Amniotic epithelial cell (primary cell): ENCODE data around the gene UBAC2.
A peak's percentile ranks its signal among the peaks of the same experiment; 100 is the strongest.

Experiments
- DNase-seq: peaks from one replicate; pipeline ENCODE4 v3.0.0-alpha.2; 2010; ENCODE audit warnings: low read depth

The UBAC2 gene

DNA sequence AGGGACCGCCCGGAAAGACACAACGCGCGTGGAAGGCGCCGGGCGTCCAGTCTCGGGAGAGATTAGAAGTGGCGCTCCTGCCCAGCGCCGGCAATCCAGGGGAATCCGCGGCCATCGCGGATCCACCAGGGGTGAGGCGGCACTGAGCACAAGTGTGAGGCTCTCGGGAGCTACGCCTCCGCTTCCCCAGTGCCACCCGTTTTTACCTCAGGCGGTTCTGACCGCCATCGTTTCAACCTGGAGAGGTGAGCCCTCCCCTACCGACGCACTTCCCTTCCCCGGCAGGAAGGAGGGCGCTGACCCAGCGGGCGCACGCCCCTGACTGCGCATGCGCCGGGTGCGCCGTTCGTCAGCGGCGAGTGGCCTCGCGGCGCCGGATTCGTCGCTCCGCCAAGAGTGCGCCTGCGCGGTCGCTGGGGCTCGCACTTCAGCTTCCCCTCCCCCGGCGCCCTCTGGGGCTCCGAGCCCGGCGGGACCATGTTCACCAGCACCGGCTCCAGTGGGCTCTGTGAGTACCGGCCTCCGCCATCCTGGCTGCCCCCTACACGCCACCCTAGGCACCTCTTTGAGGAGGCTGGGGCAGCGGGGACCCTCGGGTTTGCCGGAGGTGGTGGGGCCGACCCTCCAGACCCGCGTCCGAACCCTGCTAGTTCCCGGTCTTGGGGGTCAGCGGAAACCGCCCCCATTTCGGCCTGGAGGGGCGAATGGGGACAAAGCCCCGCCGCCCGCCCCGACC lies at the start of gene UBAC2:
Gene UBAC2, plus strand, starts transcription at position 423 of the 736 bp plus-strand sequence. Its CDS starts 55 bp downstream, at position 478.
- peak; percentile 85 for DNase-seq

- peak; percentile 74 for DNase-seq
Observed at GRCh38 chr13:99151516-99151915, 49.1 kb upstream of the UBAC2 start.

GRCh38 chr13:99153219-99153618 lies 47.4 kb upstream of the UBAC2 start:
- no peak for DNase-seq

GRCh38 chr13:99154064-99154463 lies 46.6 kb upstream of the UBAC2 start:
- DNase-seq, result no peak

DNA sequence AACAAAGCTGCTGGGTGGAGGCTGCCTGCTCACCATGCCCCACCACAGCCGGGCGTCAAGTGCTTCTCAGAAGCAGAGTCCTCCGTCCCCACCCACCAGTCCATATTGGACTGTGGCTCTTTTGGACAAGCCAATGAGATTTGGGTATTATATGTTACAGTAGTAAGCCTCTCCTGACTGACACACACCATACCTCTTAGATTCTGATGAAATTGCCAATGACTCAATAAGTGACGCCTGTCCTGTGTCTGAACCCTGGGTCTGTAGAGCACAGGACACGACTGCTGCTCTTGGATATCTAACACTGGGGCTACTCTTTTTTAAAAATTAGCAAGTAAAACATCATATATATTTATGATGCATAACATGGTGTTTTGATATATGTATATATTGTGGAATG lies 44.8 kb upstream of the UBAC2 start:
- no peak for DNase-seq

GRCh38 chr13:99157046-99157445 lies 43.6 kb upstream of the UBAC2 start:
- no peak for DNase-seq

GRCh38 chr13:99158846-99159245 lies 41.8 kb upstream of the UBAC2 start:
- no peak for DNase-seq

DNA sequence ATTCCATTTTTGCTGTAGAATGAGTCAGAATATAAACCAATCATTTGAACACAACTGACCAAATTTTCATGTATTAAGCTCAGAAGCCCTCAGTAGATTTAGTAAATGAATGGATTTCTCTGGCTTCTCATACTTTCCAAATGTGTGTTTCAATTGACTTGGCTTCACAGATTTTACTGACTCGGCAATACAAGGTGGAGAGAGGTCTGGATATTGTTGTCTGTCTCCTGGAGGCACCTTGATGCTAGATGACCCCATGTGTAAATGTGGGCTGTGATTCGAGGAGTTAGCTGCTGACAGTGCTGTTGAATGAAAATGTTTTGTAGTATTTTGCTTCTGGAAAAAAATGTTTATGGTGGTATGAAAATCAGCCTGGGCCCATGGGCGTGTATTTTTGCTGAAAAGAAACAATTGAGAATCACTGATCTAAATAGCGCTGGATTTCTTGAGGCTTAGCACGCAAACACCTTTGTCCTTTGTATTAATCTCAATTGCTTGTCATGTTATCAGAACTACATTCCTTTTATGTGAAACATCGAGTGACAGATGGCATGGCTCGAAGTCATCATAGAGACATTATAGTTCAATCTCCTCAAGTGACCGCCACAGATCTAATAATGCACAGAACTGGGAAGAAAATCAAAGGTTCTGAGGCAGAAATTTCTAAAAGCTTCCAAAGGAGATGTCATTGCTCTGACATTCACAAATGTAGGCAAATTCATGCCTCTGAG lies 41.2 kb upstream of the UBAC2 start:
- DNase-seq, result no peak

- DNase-seq, result no peak
Observed at GRCh38 chr13:99160415-99160814, 40.2 kb upstream of the UBAC2 start.

DNA sequence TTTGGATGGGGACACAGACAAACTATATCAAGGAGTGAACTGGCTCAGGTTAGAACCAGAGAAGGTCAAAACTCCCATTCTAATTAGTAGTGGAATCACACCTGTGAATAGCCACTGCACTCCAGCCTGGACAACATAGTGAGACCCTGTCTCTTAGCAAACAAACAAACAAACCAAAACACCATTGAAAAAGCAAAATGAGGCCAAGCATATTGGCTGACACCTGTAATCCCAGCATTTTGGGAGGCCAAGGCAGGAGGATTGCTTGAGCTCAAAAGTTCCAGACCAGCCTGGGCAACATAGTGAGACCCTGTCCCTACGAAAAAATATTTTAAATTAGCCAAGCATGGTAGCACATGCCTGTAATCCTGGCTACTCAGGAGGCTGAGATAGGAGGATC lies 39.1 kb upstream of the UBAC2 start:
- DNase-seq, result no peak

DNA sequence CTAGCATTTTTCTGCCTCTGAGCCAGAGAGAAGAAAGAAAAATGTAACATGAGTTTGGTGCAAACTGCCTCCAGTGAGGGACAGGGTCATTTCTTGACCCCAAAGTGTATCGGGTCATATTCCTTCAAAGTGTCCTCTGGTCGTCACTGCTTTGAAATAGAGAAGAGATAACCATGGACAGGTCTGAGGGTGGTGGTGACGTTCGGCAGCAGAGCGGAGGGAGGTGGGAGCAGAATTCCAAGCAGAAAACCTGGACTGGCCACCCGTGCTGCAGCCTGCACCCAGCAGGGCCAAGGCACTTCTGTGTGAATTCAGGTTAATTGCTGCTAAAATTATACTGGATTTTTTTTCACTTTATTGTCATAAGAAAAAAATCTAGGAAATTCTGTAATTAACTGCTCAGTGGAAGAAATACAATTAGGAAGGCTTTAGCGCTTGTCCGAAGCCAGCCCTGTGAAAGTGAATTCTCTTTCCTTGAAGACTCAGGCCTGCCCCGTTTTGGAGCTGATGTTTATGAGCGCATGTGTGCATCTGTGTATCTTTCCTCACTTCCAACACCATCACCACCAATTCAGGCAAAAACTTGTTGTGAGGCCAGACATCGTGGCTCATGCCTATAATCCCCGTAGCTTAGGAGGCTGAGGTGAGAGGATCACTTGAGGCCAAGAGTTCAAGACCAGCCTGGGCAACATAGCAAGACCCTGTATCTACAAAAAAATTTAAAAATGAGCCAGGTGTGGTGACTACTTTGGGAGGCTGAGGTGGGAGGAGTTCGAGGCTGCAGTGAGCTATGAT lies 37.9 kb upstream of the UBAC2 start:
- no peak for DNase-seq

GRCh38 chr13:99164226-99164625 lies 36.4 kb upstream of the UBAC2 start:
- no peak for DNase-seq

DNA sequence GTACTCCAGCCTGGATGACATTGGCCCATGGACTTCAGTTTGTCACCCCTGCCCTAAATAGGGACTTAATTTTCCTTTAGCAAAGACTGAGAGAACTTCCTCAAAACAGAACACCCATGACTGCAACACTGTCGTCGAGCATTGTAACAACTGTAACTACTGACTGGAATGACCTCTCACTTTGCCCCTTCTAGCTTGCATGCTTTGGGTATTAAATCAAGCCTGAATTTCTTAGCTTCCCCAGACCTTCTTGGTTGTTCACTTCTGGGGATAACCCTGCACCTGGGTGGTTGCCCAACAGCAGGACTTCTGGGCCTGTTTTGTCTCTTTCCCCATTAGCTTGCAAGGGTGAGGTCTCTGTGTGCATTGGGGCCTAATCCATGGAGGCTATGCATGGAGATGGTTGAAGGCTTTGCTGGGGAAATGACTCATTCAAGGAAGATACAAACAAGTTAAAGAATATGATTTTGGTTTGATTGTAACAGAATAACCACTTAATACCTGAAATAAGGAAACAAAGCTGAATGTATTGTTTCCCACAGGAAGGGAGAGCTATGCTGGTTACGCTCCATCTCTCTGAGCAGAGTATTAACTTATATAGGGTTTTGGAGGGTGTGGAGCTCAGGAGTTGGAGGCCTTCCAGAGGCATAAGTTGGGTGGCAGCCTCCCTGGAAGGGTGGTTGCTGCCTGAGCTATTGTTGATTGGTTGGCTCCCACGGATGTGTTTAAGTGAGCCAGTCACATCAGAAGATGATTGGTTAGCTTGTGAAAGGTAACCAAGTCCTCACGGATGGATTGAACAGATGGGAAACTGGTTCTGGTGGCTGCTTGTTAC lies 34.7 kb upstream of the UBAC2 start:
- DNase-seq, result no peak

DNA sequence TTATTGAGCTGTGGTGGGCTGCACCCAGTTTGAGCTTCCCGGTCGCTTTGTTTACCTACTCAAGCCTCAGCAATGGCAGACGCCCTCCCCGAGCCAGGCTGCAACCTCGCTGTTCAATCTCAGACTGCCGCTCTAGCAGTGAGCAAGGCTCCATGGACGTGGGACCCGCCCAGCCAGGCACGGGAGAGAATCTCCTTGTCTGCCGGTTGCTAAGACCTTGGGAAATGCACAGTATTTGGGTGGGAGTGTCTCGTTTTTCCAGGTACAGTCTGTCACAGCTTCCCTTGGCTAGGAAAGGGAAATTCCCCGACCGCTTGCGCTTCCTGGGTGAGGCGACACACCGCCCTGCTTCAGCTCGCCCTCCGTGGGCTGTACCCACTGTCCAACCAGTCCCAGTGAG lies 27.7 kb upstream of the UBAC2 start:
- DNase-seq, result no peak

DNA sequence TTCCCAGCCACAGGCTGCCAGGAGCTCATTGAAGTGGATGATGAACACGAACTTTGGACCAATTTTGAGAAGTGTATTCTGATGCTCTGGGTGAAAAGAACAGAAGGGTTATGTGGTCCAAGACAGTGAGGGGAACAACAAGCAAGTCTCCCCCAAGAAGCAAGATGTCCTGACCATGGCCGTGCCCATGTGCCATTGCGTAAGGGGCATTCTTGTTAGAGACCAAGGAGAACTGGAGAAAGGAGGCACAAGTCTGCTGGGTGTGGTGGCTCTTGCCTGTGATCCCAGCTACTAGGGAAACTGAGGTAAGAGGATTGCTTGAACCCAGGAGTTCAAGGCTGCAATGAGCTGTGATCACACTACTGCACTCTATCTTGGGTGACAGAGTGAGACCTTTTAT lies 27.0 kb upstream of the UBAC2 start:
- DNase-seq, result no peak

DNA sequence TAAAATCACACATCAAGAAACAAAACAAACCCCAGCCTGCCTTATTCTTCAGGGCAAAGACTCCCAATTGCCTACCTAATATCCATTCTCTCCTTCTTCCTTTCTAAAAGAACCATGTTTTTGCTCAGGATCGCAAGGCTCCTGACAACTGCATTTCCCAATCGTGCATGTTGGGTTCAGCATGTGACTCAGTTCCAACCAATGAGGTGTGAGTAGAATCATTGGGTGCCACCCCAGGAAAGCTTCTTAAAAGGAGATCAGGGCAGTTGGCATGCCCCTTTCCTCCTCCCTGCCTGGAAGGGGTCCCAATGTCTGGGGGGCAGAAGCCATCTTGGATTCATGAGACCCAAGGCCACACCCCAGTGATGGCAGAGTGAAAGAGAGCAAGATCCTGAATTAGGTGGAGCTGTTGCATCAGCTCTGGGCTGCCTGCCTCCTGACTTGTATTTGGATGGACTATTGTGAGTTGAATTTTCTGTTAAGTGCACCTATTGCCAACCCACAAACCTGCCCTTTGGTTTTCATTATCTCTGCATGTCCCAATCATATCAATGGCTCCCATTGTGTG lies 26.0 kb upstream of the UBAC2 start:
- DNase-seq, result no peak

- peak; percentile 38 for DNase-seq
Observed at GRCh38 chr13:99176309-99177276, 24.1 kb upstream of the UBAC2 start.

DNA sequence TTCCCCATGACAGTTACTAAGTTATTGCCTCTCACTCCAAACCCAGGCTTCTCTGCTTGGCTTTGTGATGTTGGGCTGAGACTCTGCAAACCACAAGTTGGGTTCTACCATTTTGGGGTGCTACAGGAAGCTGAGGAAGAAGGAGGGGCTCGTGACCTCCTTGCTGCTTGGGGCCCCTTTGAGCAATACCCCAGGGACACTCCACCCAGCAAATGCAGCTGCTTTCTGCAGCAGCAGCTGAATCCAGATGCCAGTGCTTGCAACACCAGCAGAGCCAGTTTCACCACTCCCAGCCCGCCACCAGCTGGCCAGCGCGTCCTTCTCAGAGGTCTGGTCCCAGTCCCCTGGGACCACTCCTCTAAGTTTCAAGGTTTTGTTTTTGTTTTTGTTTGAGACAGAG lies 22.0 kb upstream of the UBAC2 start:
- DNase-seq, result no peak

GRCh38 chr13:99179460-99179859 lies 21.2 kb upstream of the UBAC2 start:
- no peak for DNase-seq

GRCh38 chr13:99182439-99182838 lies 18.2 kb upstream of the UBAC2 start:
- peak; percentile 9 for DNase-seq
